Erythroblast (primary cell): ENCODE results near the gene AMBN.

Experiments
- GATA1 ChIP-seq: IDR thresholded peaks from 2 replicates; pipeline ENCODE4 v1.6.1; 2011; ENCODE audit warnings: low read depth, mild to moderate bottlenecking, control low read depth, low read length, moderate library complexity
- POLR2A ChIP-seq: IDR thresholded peaks from 2 replicates; pipeline ENCODE4 v1.6.1; 2011; ENCODE audit warnings: mild to moderate bottlenecking, low read length

- TF ChIP-seq POLR2A (no peak), GATA1 (no peak)
These were observed 22.1 kb downstream of the AMBN start for GRCh38 chr4:70614184-70614555.
